DMS114 treated with DMSO at 0.1 percent for 48 hours (cell line): ENCODE measurements around the gene TBC1D14.

Source experiments
- DNase-seq: peaks from one replicate; lab custom pipeline; 2025; ENCODE audit not compliant: unreplicated experiment; lab: John Stamatoyannopoulos, UW

The TBC1D14 gene, protein sequence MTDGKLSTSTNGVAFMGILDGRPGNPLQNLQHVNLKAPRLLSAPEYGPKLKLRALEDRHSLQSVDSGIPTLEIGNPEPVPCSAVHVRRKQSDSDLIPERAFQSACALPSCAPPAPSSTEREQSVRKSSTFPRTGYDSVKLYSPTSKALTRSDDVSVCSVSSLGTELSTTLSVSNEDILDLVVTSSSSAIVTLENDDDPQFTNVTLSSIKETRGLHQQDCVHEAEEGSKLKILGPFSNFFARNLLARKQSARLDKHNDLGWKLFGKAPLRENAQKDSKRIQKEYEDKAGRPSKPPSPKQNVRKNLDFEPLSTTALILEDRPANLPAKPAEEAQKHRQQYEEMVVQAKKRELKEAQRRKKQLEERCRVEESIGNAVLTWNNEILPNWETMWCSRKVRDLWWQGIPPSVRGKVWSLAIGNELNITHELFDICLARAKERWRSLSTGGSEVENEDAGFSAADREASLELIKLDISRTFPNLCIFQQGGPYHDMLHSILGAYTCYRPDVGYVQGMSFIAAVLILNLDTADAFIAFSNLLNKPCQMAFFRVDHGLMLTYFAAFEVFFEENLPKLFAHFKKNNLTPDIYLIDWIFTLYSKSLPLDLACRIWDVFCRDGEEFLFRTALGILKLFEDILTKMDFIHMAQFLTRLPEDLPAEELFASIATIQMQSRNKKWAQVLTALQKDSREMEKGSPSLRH

DNA sequence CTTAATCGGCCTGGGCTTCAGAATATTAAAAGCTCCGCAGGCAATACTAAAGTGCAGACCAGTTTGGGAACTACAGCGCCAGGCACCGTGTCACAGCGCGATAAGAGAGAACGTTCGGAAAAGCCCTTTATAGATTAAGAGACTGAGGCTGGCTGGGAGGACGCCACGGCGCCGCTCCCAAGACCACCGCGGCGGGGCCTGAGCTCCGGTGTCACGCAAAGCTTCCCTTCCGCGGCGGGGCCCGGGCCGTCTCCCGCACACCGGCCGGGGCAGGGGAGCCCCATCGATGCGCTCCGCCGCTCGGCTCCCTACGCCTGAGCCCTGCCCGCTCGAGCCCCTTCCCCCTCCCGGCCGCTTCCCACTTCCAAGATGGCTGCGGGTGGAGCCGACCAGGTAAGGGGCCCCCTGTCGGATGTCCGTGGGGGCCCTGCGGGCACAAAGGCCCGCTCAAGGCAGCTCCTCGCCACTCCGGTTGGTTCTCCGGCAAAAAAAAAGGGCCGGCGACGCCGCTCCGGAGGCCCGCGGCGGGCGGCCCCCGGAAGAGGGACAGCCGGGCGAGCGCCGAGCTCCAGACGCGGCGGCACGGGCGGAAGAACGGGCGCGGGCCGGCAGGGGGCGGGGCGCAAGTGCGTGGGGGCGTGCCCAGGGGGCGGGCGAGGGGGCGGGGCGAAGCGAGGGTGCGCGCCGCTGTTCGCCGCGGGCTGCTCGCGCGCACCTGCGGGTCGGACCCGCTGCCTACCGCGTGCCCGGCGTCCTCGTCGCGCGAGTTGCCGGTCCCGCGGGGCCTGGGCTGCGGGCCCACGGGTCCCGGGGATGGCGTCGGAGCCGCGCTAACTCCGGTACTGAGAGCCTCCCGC, at the start of gene TBC1D14:
TSS of gene TBC1D14 (plus strand) at position 714 of the 857 bp plus-strand sequence. CDS start 13,564 bp downstream, outside the sequence.
- peak; percentile 65 for DNase-seq

DNA sequence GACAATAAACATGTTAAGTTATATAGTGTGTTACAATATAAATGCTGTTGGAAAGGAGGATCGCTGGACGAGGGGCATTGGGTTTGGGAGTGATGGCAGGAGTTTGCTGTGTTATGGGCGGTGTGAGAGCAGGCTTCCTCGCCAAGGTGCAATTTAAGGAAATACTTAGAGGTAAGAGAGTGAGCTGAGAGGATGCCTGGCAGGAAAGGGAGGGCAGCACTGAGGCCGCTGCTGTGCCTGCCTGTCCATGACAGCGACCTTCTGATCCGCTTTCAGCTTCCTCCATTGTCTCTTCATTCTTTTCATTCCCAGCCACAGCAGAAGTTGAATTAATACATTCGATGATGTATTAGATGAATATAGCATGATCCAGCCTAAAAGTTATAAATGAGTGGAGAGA, 41.2 kb upstream of the TBC1D14 start:
- no peak for DNase-seq

DNA sequence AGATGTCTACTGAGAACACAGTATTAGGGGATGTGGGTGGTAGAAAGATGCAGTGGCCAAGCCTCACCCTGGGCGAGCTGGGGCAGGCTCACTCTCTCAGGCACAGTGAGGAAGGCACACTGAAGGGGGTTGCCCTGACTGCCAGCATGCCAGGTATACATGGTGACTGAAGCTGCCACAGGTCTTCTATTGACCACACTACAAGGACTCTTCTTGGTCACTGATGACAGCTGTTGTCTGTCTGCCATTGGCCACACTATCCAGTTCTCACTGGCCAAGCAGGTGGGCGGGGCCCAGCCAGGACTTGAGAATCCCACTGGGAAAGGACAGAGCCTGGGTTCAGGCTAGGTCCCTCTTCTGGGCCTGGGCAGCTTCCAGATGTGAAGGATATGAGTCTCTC, 39.7 kb upstream of the TBC1D14 start:
- DNase-seq, result no peak

DNA sequence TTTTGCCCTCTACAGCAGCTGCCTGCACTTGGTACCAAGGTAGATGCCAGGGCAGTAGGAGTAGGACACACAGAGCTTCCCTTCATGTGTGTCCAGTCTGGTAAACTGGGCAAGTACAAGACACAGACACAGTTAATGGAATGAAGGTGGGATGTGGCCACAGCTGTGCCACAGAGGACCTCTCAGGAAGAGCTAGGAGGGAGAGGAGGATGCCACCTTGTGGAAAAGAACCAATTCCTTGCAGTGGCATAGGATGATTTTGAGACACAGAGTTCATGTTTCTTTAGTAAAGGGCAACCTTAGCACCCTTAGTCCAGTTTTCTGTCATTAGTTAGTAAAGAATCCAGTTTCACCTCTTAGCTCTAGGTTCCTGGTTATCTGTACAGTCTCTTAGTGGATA, 36.3 kb upstream of the TBC1D14 start:
- no peak for DNase-seq

DNA sequence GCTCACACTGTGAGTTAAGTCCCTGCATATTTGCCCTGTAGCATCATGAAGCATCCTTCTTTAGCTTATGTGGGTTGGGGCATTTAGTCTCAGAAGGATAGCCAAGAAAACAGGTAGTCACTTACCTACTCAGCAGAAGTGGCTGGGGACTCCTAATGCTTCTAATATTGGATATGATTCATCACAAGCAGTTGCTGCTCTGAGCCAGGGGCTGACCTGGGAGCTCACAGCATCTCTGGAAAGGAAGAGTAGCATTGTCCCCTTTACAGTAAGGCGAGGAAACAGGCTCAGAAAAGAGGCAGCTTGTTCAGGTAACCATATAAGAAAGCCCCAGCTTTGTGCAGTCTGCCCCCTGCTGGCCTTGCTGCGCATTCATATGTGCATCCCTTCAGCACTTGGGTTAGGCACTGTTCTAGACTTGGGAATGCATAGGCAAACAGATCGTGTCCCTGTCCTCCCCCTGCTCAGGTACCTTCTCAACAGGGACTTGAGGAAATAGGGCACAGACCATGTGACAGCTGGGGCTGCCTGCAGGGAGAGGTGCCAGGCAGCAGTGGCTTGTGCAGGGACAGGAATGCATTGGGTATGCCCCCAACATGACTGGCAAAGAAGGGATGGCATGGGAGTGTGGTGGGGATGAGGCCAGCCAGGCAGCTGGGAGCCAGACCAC, 35.7 kb upstream of the TBC1D14 start:
- peak; percentile 5 for DNase-seq

DNA sequence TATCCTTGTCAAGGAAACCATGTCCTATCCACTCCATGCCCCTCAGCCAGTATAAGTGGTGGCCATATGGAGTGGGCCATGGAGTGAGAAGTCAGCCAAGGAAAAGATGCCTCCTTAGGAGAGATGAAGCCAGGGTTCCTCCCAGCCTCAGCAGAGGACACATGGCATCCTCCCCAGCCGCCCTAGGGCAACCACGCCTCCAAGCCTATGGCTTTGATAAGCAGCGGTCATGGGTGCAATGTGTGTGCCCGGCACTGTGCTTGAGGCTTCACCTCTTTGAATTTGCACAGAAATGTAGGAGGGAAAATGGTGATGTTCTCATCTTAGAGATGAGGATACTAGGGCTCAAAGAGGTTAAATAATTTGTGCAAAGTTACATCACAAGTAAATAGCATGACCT, 34.6 kb upstream of the TBC1D14 start:
- DNase-seq, result no peak

DNA sequence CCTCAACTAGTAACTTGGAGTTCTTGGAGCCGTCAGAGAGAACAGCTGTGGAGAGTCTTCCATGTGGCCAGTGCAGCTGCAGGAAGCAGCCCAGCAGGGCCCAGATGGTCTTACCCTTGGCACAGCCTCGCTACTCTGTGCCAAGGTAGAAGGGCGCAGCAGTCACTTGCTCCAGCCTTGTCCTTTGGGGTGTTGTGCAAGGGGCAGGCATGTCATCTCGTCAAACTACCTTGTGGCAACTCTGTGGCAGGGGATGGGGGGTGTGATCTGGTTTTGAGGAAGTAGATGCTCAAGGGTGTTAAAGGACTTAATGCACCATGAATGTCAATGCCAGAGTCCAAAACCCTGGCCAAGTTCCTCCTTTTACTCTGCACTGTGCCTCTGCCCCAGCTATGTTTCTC, 34.2 kb upstream of the TBC1D14 start:
- no peak for DNase-seq

DNA sequence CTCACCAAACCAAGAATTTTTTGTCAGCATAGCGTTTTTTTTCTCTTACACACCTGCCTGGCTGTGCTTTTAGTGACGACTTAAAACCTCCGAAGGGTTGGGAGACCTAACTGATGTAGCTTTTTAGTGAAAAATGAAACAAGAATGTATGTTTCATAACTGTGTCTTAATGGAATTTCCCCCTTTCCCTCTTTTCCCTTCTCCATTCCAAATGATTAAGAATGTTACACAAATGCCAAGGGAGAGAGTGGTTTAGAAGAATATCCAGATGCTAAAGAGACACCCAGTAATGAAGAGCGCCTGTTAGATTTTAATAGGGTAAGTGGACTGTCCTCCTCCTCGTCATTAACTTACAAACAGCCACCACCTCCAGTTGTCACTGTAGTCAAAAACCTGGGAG, 33.2 kb upstream of the TBC1D14 start:
- DNase-seq, result no peak

DNA sequence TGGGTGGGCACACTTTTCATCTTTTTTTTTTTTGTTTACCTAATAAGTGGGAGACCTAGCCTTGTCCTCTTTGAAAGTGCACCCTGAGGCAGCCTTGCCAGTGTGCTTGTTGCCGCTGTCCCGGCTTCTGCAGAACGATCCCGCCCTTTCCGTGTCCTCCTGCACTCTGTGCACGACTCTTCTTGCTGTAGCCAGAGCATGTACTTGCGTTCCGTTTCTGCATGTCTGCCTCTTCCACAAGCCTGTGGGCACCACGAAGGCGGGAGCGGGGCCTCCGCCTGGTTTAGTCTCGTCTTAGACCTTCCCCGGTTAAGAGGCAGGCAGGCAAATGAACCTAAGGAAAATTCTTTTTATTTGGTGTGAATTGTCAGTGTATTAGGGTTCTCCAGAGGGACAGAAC, 32.6 kb upstream of the TBC1D14 start:
- no peak for DNase-seq

DNA sequence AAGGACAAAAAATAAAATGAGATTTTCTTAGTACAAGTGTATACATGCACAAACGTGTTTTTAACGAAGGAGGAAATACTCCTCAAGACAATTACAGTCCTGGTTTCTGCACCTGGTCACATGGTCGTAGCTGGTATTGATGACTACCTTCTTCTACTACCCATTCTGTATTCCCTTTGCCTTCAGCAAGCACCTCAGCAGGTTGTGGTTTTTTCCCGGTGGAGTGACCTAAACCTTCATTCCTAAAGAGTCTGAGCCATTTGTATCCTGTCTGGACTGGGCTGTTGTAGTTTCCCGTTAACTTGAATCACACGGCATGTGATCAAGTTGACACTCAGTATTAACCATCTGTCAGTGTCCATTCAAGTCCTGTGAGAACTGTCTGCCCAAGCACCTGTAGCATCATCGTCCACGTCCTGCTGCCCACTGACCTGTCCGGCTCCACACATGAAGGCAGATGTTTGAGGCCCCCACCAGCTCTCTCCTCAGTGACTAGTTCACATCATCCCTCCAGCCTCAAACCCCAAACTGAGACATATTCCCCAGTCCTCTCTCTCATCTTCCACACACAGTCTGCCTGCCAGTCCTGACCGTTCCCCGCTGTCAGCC, 31.1 kb upstream of the TBC1D14 start:
- DNase-seq, result no peak

DNA sequence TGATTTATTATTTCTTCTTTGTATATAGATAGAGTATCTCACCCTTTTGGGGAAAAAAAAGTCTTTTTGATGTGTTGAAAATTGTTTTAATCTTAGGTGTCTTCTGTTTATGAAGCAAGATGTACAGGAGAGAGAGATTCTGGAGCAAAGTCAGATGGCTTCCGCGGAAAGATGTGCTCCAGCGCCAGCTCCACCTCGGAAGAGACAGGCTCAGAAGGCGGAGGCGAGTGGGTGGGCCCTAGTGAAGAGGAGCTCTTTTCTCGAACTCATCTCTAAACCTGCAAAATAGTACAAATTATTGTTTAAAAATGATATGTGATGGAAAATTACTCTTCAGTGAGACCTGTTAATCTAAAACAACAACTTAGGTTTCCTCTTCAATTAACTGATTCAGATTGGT, 28.9 kb upstream of the TBC1D14 start:
- DNase-seq, result no peak

DNA sequence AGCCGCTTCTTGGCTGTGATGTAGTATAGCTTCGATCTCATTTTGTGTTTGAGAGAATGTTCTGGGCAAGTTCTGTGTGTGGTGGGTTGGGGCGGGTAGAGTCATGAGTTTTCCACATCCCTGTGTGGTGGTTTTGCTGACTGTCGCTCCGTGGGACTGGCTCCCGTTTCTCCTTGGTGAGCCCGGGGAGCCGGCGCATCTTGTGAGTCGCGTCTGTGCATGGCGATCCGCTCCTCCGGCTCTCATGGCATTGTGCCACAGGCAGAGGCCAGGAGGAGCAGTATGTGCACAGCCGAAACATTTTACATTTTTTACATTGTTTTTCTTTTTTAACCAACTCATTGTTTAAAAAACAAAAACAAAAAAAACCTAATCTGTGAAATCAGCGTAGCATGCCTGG, 27.7 kb upstream of the TBC1D14 start:
- DNase-seq, result no peak

DNA sequence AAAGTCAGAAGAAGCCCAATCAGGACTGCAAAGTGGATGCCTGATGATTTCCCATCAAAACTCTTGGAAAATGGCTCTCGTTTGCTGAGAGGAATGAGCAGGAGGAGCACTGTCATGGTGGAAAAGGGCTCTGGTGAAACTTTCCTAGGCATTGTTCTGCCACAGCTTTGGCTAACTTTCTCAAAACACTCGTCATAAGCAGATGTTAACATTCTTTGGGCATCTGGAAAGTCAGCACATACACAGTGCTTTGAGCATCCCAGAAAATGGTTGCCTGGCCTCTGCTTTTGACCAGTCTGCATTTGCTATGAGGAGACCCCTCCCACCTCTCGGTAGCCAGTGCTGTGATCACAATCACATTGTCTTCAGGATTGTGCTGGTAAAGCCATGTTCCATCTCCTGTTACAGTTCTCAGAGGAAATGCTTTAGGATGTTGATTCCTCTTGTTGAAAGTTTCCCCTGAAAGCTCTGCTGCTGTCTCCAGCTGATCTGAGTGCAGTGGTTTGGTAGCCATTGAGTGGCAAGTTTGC, 25.2 kb upstream of the TBC1D14 start:
- no peak for DNase-seq

DNA sequence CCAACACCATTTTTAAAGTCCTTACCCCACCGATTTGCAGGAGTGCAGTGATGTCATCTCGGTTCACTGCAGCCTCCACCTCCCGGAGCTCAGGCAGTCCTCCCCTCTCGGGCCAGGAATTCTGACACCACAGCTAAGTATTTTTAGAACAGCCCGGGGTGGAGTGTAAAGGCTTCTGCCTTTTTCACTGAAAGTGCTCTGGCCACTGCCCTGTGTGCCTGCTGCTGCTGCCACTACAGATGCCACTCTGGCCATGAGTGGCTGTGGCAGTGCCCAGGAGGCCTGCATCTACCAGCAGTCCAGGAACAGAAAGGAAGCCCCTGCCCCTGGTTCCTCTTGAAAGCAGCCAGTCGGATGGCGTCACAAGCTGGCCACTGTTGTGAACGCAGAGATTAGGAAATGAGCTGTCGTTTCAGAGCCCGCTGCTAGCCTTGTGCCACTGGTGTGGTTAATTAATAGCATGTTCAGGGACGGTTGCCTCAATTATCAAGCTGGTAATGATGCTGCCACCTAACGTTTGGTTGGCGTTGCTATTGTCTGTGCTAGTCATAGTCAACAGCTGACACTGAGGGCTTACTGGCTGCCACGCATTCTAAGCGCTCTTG, 23.6 kb upstream of the TBC1D14 start:
- DNase-seq, result peak; percentile 9

DNA sequence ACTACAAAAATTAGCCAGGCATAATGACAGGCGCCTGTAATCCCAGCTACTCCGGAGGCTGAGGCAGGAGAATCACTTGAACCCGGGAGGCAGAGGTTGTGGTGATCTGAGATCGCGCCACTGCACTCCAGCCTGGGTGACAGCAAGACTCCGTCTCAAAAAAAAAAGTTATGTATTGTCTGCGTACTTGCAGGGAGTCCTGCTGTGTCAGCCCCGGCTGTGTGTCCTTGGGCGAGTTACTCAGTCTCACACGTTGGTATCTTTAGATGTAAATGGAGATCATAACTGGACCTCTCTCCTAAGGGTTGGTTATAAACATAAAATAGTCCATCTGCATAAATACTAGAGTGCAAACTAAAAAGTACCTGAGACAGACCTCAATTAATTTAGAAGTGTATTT, 22.7 kb upstream of the TBC1D14 start:
- no peak for DNase-seq

DNA sequence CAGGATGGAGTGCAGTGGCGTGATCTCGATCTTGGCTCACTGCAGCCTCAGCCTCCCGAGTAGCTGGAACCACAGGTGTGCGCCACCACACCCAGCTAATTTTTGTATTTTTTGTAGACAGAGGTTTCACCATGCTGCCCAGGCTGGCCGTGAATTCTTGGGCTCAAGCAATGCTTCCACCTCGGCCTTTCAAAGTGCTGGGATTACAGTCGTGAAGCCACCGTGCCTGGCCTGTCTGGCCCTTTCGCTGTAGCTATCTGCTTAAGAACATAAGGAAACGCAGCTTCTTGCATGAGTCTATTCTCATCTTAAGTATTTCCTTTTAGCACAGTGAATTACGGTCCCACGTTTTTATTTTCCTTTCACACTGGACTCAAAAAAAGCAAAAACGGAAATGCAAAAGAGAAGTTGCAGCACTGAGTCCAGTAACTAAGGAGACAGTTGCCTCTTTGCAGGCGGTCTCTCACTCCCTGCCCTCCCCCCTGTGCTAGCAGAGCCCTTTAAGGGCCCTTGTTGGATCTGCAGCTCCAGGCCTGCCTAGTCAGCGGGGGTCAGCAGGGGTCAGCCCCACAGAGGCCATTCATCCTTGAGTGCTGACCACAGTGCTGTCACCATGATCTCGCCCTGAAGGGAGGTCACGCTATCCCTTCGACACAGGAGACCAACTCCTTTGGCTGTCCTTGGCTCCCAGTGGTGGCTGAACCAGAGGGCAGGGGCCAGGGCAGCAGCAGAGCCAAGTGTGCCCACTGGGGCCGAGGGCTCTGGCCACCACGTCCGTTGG, 21.8 kb upstream of the TBC1D14 start:
- DNase-seq, result no peak

DNA sequence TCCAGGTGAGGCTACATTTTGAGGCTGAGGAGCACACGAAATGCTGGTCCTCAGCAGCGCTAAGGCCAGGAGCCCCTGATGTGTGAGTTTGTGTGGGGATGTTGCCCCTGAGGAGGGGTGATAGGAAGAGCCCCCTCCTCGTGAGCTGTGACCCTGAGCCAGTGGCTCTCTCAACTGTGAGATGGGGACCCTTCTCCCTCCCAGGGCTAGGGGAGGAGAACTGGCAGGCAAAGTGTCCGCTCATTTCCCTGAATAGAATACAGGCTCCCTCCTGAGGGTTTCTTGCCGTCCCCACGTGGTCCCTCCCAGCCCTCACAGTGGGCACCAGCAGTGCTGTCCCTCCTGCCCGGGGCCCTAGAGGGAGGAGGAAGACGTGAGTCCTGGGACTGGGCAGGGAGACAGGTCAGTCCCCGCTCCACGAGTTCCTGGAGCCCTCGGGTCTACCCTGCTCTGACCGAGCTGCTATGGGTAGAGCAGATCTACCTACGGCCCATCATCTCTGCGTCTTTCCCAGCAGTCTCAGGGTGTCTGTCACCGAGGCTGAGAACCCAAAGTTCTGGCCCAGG, 21.0 kb upstream of the TBC1D14 start:
- no peak for DNase-seq

DNA sequence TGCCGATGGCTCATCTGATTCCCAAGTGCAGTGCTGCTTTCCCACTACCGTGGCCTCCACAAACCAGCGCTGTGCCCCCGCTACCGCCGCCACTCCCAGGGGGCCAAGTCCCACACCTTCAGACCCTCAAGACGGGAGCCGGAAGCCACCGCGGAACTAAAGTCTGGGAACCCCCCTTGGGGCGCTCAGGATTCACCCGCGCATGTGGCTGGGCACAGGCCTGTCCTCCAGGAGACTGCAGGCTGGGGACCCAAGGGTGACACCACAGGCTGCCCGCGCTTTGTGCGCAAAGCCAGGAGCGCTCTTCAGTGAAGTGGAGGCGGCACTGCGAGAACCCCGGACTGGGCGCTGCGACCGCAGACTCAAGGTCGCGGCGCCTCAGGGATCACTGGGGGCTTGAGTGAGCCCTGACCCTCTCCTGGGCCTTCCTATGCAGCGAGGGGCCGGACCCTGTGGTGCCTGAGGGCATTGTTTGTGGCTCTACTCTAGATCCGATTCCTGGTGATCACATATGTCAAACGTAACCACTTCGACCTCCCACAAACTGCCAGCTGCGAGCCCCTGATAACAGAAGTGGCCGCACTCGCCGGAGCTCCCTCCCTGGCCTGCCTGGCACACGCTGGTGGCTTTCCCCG, 20.4 kb upstream of the TBC1D14 start:
- DNase-seq, result no peak
